Measurements from ENCODE around the gene CLDN9.
"Not testable (repeated sequence)": the region's sequence is repeated elsewhere in the genome, so short reads cannot be mapped to it uniquely, and the experiment has no call there.

The CLDN9 gene

GRCh38 chr16:3032624-3033023, 19.9 kb downstream of the CLDN9 start:
- no peak for ATAC-seq

GRCh38 chr16:3035289-3035971, 22.7 kb downstream of the CLDN9 start:
- ATAC-seq = no peak
- DNase-seq = no peak

More at GRCh38 chr16:3032624-3033023, 19.9 kb downstream of the CLDN9 start:
- DNase-seq = no peak

GRCh38 chr16:3035972-3036725, 23.4 kb downstream of the CLDN9 start:
- ATAC-seq (no peak), DNase-seq (no peak)

GRCh38 chr16:3036726-3037315, 24.1 kb downstream of the CLDN9 start, which contains the start of gene BICDL2:
TSS of gene BICDL2 (minus strand) at chr16:3036944. CDS start at chr16:3035496, 1,448 bp downstream.
- ATAC-seq = no peak

GRCh38 chr16:3038256-3038655, 25.5 kb downstream of the CLDN9 start:
- ATAC-seq = no peak

More at GRCh38 chr16:3036726-3037315, 24.1 kb downstream of the CLDN9 start, which contains the start of gene BICDL2:
- no peak for DNase-seq

GRCh38 chr16:3038896-3039295, 26.2 kb downstream of the CLDN9 start:
- no peak for ATAC-seq
- no peak for DNase-seq

More at GRCh38 chr16:3038256-3038655, 25.5 kb downstream of the CLDN9 start:
- no peak for DNase-seq

- no peak for DNase-seq
- ATAC-seq = no peak
Measured at GRCh38 chr16:3042376-3042775, 29.7 kb downstream of the CLDN9 start.

- no peak for DNase-seq
- no peak for ATAC-seq
Measured at GRCh38 chr16:3044708-3045107, 32.0 kb downstream of the CLDN9 start.

GRCh38 chr16:3045758-3046640, 33.3 kb downstream of the CLDN9 start, which contains the start of gene MMP25:
TSS of gene MMP25 (plus strand) at chr16:3046561. CDS start at chr16:3046918, 357 bp downstream.
- ATAC-seq (no peak), DNase-seq (no peak)

- no peak for DNase-seq
- no peak for ATAC-seq
Measured at GRCh38 chr16:3046641-3047386, 34.1 kb downstream of the CLDN9 start.

- no peak for ATAC-seq
- no peak for DNase-seq
Measured at GRCh38 chr16:3047387-3047720, 34.6 kb downstream of the CLDN9 start.

GRCh38 chr16:3049921-3050481, 37.3 kb downstream of the CLDN9 start:
- DNase-seq (no peak), ATAC-seq (no peak)

- DNase-seq = no peak
- ATAC-seq = no peak
Measured at GRCh38 chr16:3050487-3050886, 37.8 kb downstream of the CLDN9 start.

GRCh38 chr16:3051009-3051408, 38.3 kb downstream of the CLDN9 start:
- no peak for DNase-seq
- ATAC-seq = no peak

- no peak for ATAC-seq
Measured at GRCh38 chr16:3051494-3051893, 38.8 kb downstream of the CLDN9 start.

GRCh38 chr16:3052571-3053329, 40.0 kb downstream of the CLDN9 start:
- peak; percentile 59 for ATAC-seq
- not testable (repeated sequence) for DNase-seq

More at GRCh38 chr16:3051494-3051893, 38.8 kb downstream of the CLDN9 start:
- no peak for DNase-seq

GRCh38 chr16:3053330-3053710, 40.6 kb downstream of the CLDN9 start:
- DNase-seq = not testable (repeated sequence)
- ATAC-seq = peak; percentile 42

GRCh38 chr16:3054965-3055733, 42.4 kb downstream of the CLDN9 start:
- no peak for DNase-seq
- no peak for ATAC-seq

GRCh38 chr16:3055734-3056115, 43.0 kb downstream of the CLDN9 start:
- ATAC-seq, DNase-seq: not testable (repeated sequence)

All from stimulated activated naive CD8-positive, alpha-beta T cell treated with anti-CD3 and anti-CD28 coated beads, Interleukin-15, Interleukin-2, amounts not matched to agents 100 U/mL and 50 U/mL, for 24 hours (primary cell).